NCI-H187 treated with DMSO at 0.1 percent for 48 hours (cell line): ENCODE data around the gene ZMYM1.
"Not testable (repeated sequence)": the region's sequence is repeated elsewhere in the genome, so short reads cannot be mapped to it uniquely, and the experiment has no call there.

Experiments used
- DNase-seq: peaks from one replicate; lab custom pipeline; 2025; lab: John Stamatoyannopoulos, UW

The ZMYM1 gene

DNA sequence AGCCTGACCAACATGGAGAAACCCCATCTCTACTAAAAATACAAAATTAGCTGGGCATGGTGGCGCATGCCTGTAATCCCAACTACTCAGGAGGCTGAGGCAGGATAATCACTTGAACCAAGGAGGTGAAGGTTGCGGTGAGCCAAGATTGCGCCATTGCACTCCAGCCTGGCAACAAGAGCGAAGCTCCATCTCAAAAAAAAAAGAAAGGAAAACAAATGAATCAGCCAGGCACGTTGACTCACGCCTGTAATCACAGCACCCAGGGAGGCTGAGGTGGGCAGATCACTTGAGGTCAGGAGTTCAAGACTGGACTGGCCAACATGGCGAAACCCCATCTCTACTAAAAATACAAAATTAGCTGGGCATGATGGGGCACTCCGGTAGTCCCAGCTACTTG, 2.8 kb upstream of the ZMYM1 start:
- not testable (repeated sequence) for DNase-seq

DNA sequence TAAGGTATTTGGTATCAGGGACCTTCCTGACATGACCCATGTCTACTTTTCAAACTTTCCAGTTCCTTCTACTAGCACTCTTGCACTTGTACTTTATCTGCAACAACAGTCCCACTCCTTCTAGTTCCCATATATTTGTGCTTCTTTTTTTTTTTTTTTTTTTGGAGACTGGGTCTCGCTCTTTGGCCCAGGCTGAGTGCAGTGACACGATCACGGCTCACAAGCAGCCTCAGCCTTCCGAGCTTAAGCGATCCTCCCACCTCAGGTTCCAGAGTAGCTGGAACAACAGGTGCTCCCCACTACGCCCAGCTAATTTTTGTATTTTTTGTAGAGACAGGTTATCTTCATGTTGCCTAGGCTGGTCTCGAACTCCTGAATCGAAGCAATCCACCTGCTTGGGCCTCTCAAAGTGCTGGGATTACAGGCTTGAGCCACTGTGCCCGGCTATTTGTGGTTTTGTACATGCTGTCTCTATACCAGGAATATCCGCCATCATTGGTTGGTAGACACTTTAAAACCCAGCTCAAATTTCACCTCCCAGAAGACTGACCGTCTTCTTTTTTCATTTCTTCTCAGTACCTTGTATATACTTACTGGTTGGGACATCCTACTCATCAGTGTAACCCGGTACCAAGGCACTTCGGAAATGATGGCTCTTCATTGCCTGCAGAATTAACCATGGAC, 1.1 kb downstream of the ZMYM1 start:
- no peak for DNase-seq

DNA sequence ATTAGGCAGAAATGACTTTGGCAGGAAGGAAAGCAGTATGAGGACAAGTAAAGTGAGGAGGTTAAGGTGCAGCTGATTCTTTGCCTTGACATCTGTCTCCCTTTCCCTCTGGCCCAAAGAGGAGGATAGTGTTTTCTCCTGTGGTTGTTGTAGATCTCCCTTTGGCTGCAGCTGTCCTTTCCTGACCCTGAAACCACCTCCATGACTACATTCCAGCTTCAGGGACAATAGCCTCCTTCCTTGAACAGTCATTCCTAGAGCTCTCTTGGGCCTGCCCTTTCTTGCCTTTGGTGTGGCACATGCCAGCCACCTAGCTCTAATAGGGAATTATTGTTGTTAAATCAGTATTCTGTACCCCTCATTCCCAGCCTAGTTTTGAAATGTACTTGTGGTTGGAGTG, 6.2 kb downstream of the ZMYM1 start:
- no peak for DNase-seq

DNA sequence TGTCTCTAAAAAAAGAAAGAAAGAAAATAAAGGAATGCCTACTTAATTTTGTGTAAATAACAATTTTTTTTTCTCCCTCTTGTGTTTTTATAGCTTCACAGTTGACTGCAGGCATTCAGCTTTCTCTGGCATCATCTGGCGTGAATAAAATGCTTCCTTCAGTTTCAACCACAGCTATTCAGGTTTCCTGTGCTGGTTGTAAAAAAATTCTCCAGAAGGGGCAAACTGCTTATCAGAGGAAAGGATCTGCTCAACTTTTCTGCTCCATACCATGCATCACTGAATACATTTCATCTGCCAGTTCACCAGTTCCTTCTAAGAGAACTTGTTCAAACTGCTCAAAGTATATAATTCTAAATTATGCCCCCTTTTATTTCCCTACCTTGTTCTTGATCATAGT, 18.0 kb downstream of the ZMYM1 start:
- no peak for DNase-seq

DNA sequence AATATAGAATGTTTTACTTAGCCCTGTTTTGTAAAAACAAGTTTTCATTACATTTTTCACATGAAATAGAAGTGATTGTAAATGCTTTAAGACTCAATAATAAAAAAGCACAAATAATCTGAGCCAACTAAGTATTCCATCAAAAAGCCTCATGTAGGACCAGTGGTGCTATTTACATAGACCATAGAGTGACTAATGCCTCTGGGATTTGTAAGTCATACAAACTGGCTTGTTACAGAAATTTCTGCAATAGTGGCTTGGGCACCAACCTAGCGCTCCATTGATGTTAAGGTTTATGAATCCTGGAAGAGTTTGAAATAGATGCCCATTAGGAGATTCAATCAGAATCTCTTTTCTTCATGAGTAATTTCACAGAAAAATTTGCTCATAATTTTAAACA, 31.9 kb downstream of the ZMYM1 start:
- no peak for DNase-seq

DNA sequence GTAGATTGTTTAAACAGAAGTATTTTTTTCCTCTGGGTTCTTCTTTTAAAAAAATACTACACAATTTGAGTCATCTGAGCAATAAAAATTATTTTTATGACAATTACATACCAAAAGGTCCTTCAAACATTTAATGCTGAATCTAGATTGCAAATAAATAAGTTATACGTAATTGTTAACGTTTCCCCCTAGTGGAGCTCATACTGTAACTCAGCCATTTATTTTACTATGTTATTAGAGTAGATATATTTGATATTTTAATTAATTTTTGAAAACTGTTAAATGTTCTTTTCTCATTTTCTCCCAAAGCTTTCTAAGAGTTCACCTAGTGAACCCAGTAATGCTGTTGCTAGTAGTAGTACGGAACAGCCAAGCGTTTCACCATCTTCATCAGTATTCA, 33.5 kb downstream of the ZMYM1 start:
- no peak for DNase-seq

DNA sequence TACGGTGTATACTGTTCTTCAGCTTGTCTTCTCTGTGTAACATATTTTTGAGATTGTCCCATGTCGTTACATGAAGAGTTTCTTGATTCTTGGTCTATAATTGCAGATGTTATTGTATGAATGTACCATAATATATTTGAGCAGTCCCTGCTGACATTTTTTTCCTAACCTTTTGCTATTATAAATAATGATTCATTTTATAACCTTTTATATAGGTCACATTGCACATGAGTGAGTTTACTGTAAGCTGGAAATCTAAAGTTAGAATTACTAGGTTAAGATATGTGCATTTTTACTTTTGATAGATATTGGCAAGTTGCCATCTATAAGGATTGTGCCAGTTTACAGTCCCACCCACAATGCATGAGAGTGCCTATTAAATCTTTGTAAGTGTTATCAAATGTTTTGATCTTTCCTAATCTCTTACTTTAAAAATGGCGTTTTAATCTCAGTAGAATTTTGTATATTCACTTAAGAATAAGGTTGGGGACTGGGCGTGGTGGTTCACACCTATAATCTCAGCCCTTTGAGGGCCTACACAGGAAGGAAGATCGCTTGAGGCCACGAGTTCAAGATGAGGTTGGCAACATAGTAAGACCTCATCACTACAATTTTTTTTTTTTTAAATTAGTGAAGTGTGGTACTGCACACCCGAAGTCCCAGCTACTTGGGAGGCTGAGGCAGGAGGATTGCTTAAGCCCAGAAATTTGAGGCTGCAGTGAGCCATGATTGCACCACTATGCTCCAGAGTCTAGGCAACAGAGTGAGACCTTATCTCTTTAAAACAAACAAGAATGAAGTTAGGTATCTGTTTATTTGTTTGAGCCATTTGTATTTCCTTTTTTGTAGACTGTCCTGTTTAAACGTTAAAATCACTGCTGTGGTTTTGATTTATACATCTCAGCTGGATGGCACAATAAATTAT, 36.5 kb downstream of the ZMYM1 start:
- no peak for DNase-seq

DNA sequence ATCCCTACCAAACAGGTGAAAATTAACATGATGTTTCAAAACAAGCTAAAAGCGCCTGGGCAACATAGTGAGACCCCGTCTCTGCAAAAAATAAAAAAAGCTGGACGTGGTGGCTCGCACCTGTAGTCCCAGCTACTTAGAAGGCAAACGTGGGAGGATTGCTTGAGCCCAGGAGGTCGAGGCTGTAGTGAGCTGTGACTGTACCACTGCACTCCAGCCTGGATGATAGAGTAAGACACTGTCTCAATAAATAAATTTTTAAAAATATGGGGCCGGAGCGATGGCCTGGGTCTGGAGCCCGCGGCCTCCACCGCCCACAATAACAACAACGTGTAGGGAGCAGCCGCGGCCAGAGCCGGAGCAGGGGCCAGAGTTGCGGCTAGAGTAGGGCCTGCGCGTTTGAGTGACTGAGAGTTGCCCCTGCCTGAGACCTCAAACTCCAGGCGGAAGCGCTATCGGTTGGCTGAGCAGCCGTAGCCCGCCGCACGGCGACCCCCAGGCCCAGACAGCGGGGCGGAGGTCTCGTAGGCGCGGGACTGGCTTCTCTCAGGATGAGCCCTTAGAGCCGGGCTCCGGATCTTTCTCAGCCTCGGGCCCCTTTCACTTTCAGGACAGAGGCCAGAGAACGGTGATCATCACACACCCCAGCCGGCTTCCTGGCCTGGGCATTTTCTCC, 41.4 kb downstream of the ZMYM1 start:
- DNase-seq: no peak

DNA sequence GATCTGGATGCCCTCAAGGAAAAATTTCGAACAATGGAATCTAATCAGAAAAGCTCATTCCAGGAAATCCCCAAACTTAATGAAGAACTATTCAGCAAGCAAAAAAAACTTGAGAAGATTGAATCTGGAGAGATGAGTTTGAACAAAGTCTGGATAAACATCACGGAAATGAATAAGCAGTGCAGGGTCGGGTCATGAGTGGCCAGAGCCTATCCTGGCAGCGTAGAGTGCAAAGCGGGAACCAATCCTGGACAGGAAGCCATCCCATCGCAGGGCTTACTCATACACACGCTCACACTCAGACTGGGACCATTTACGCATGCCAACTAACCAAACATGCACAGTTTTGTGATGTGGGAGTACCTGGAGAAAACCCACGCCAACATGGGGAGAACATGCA, 43.1 kb downstream of the ZMYM1 start:
- DNase-seq: no peak

DNA sequence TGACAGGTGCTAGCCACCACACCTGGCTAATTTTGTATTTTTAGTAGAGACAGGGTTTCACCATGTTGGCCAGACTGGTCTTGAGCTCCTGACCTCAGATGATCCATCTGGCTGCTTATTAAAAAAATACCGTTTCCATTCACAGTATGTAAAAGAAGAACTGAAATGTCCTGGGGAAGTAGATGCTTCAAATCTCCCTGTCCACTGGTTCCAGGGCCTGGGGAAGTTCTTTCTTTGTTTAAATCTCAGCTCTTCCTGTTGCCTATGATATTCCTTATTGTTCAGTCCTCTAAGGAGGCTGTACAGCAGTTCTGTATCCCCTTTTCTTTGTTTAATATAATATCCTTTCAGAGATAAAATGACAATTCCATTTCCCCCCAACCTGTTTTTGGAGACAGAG, 47.4 kb downstream of the ZMYM1 start:
- no peak for DNase-seq

DNA sequence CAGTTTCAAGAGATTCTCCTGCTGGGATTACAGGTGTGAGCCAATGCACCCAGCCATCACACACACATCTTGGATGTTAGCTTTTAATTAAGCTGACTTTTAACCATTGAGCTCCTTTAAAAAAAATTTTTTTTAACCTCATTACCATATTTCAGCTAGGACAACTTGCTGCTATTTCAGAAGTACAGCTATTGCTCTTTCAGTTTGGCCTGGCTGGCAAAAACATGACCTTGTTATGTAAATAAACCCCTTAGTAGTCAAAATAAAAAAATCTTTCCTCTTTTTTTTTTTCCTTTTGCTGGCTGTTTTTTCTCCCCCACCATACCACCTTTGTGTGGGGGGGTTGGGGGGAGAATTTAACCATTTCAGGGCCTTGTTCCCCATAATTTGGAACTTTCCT, 49.9 kb downstream of the ZMYM1 start:
- DNase-seq: no peak

DNA sequence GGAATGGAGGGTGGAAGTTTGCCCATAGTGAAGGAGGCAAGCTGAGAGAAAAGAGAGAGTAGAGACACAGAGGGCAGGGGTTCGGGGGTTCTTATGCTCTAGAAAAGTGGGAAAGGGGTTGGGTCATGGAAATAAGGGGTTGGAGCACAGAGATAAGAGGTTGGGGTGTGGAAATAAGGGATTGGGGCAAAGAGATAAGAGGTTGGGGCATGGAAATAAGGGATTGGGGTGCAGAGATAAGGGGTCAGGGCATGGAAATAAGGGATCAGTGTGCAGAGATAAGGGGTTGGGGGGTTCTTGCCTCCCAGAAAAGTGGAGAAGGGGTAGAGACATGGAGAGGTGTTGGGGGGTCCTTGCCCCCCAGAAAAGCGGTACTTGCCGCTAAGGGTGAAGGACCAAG, 57.6 kb downstream of the ZMYM1 start:
- no peak for DNase-seq

DNA sequence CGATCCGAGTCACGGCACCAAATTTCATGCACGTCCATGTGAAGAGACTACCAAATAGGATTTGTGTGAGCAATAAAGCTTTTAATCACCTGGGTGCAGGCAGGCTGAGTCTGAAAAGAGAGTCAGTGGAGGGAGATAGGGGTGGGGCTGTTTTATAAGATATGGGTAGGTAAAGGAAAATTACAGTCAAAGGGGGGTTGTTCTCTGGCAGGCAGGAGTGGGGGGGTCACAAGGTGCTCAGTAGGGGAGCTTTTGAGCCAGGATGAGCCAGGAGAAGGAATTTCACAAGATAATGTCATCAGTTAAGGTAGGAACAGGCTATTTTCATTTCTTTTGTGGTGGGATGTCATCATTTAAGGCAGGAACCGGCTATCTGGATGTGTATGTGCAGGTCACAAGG, 58.4 kb downstream of the ZMYM1 start:
- not testable (repeated sequence) for DNase-seq

DNA sequence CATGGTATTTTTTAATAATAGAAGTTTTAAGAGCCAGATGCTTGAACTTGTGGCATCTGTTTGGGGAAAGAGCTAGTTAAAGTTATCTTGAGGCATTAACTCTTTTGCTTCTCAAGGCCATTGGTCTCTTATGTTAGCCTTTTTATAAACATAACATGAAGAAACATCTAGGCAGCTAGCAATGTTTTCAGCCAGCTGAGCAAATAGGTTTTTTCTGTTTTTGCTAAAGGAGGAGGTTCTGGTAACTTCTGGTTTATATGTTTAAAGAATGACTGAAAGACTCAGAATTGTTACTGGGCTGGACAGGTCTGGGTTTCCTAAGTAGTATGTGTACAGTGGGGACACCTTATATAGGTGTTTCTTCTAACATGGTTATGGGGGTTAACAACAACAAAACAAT, 63.1 kb downstream of the ZMYM1 start:
- DNase-seq: not testable (repeated sequence)

DNA sequence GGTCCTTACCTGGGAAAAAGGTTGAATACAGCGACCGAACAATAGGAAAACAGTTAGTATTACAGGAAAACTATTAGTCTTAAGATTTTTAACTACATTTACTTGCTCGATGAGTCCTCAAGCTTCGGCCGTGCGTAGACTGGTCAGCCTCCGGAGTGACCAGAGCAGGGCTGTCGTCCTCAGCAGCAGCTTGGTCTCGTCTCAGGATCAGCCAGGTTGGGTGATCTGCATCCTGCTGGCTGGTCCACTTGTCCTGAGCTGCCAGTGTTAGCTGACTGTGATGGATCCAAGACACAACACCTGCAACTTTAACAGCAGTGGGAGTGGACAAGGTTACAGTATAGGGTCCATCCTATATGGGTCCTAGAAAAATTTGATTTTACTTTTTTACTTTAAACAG, 63.5 kb downstream of the ZMYM1 start:
- DNase-seq: not testable (repeated sequence)

DNA sequence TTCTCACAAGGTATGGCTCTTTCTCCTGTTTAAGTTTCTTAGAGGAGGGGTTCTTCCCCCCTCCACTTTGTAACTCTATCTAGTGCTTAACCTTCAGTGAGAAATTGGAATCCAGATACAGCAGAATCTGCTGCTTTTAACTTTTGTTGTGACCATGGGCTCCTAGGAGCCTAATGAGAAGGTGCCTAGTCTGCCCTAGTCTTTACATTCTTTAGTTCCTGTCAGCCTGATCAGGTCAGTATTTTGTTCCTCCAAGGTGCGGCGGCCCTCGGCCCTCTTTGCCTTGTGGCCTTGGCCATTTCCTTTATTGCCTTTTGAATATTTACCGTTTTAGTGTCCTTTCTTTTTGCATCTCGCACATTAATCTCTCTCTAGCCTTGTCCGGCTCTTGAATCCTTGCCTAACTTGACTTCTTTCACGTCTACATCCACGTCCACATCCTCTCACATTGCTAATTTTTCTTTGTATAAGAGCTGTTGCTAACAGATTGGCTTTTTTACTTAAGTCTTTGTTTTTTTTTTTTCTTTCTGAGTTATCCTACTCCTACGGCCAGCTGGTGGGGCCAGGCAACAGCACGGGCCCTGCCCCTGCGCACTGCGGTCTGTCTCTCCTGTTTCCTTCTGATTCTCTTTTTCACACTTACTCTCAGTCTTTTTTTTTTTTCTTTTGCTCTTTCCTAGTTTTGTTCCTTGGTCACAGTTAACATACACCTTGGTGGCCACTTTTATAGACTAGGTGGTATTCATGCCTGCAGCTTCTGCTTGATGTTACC, 64.7 kb downstream of the ZMYM1 start:
- DNase-seq: no peak

DNA sequence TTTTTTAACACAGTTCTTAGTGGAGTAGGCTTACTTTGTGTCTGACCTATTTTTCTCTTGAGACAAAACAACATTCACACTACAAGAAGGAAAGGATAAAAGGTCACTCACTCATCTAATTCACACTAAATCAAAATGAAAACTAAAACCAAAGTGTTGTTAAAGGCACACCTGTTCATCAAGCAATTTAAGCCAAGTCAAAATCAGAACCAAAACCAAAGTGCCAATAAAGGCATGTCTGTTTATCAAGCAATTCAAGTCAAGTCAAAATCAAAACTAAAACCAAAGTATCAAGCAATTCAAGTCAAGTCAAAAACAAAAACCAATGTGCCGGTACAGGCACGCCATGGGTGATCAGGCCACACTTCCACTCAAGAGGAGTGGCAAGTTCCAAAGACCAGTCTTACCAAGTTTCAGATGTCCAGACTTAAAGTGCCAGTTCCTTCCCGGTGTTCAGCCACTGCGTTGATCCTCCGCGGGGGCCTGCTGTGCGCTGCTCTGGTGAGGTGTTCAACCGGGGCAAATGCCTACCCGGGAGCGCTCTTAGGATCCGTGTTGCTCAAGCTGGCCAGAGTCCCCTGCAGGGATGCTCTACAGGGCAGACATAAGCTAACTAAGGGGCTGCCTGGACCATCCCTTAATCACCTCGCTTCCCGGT, 66.8 kb downstream of the ZMYM1 start:
- not testable (repeated sequence) for DNase-seq

DNA sequence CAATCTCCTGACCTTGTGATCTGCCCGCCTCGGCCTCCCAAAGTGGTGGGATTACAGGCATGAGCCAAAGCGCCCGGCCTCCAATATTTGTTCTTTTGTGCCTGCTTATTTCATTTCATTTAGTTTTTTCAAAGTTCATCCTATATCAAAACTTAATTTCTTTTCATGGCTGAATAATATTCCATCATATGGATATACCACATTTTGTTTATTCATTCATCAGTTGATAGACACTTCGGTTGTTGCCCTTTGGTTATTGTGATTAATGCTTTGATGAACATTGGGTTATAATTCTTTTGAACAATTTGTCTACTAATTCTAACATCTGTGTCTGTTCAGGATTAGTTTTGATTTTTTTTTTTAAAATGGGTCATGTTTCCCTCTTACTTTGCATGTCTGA, 72.0 kb downstream of the ZMYM1 start:
- no peak for DNase-seq

DNA sequence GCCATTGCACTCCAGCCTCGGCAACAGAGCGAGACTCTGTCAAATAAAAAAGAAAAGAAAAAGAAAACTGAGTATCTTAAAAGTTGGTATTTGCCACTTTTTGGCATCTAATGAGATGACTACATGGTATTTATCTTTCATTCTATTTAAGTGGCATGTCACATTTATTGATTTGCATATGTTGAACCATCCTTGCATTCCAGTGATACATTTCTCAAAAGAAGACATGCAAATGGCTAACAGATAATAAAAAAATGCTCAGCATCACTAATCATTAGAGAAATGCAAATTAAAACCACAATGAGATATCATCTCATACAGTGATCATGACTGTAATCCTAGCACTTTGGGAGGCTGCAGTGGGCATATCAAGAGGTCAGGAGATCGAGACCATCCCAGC, 85.7 kb downstream of the ZMYM1 start:
- DNase-seq: no peak
